GM18867 (cell line): ENCODE results near the gene MALL.
"Not testable (repeated sequence)": the region's sequence is repeated elsewhere in the genome, so short reads cannot be mapped to it uniquely, and the experiment has no call there.

Experiments used
- ATAC-seq: cut with Tn5 transposase; IDR thresholded peaks from one replicate; pipeline ENCODE4 v1.9.1; 2021; ENCODE audit warnings: mild to moderate bottlenecking, moderate library complexity; ENCODE audit not compliant: unreplicated experiment

The MALL gene

DNA sequence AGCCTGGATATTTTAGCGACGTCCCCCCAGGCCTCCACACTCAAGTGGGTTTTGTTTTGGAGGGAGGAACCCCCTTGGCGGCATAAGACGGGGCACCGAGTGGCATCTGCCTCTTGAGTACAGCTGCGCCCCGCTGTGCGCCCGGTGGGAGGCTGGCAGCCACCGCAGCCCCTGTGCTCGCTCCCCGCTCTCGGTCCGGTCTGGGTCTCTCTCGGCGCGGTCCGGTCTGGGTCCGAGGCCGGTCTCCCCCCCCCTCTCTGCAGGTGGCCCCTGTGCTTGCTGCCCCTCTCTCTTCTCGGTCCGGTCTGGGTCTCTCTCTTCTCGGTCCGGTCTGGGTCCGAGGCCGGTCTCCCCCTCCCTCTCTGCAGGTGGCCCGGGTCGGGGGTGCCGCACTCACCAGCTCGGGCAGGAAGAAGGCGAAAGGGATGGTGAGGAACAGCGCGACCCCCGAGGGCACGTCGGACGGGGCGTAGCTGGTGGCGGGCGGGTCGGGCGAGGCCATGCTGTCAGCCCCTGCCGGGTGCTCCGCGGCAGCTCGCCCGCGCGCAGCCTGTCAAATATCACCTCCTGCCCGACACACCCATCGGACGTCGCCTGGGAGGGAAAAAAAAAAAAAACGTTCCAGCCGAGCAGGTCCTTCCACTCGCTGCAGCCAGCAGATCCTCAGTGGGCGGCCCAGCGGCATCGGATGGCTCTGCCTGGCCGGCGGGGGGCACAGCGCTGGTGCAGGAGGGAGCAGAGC is at the start of gene MALL:
Gene MALL, minus strand, starts transcription at position 532 of the 742 bp plus-strand sequence. Its CDS starts 30 bp downstream, at position 502.
- no peak for ATAC-seq

DNA sequence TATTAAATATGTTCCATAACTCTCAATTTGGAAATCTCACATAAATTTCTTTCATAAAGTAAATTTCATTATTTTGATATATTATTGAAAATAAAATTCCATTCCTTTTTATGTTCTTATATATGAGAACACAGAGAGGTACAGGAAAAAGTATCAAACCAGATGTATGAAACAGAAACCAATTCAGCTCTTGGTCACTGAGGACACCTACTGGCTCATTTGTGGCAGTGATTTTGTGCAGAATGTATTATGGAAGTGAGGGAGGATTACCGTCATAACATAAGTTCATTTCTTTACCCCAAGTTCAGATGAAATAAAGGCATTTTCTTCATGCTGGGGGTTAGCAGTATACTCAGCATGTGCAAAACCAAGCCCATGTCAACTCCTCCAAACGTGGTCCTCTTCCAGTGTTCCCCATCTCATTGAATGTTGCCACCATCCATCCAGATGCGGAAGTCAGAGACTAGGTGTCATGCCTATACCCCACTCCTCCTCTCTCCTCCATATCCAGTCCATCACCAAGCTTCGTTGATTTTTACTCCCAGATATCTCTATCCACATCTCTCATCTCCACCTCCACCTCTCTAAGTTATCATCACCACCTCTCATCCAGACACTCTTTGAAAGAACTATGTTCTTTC is 41.7 kb upstream of the MALL start:
- peak; percentile 81 for ATAC-seq

DNA sequence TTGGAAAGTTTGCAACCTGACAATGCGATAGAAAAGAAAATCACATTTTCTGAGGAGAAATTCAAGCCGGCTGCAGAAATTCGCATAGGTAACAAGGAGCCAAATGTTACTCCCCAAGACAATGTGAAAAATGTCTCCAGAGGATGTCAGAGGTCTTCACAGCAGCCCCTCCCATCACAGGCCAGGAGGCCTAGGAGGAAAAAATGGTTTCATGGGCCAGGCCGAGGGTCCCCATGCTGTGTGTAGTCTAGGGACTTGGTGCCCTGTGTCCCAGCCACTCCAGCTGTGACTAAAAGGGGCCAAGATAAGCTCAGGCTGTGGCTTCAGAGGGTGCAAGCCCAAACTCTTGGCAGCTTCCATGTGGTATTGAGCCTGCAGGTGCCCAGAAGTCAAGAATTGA is 39.2 kb upstream of the MALL start:
- ATAC-seq: not testable (repeated sequence)

DNA sequence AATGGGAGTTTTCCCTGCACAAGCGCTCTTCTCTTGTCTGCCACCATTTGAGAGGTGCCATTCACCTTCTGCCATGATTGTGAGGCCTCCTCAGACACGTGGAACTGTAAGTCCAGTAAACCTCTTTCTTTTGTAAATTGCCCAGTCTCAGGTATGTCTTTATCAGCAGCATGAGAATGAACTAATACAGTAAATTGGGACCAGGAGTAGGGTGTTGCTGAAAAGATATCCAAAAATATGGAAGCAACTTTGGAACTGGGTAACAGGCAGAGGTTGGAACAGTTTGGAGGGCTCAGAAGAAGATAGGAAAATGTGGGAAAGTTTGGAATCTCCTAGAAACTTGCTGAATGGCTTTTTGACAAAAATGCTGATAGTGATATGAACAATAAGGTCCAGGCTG is 38.6 kb upstream of the MALL start:
- ATAC-seq: not testable (repeated sequence)

DNA sequence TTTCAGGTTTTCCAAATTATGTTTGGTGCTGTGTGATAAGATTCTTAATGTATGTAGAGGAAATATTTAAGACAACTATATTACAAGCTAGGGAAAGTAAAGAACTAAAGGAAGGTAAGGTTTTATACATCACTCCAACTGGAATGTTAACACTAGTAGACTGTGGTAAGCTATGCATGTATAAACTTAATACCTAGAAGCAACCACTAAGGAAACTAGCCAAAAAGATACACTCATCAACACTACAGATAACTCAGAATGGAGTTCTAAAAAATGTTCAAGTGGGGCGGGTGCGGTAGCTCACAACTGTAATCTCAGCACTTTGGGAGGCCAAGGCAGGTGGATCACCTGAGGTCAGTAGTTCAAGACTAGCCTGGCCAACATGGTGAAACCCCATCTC is 37.8 kb upstream of the MALL start:
- ATAC-seq: no peak

DNA sequence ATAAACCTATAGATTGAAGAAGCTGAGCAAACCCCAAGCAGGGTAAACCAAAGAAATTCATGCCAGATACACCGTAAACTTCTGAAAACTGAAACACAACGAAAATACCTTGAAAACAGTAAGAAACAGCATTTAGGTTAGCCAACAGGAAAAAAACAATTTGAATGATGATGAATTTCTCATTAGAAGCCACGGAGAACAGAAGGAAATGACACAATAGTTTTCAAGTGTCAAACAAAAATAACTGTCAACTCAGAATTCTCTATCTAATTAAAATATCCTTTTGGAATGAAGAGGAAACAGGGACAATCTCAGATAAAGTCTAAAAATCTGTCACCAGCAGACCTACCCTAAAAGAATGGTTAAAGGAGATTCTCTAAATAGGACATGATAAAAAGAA is 37.3 kb upstream of the MALL start:
- ATAC-seq: no peak

DNA sequence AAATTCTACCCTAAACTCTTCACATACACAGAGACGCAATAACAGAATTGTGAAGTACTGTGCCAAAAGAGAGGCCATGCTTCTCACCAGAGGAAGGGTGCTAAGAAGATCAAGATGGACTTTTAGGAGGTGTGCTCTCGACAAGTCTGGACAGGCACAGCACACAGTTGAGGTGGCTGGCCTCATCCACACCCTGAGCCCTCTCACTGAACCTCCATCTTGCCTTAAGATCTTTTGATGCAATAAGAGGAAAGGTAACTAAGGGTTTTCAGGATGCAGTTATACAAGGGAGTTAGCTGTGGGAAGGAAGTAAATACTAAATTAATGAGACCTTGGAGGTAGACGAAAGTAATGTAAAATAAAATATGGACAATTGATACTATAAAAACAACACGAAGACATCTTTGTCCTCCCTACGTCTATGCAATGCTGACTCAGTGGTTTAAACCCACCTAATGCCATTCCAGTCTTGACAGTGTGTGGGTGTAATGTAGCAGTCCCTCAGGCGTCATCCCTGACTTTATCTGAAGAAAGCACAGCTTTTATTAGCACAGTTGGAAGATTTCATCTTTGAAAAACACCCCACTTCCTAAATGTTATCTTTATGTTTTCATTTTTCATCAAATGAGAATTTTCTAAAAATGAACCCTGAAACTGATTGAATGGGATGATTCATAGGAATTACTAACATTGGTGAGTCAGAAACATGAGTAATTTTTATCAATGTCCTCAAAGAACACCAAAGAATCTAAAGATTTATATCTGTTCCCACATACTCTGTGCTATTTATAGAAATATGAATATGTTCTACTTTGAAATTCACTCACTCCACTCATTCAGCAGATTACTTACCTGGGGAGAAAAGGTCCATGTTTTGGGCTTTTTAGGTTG is 34.0 kb upstream of the MALL start:
- no peak for ATAC-seq

DNA sequence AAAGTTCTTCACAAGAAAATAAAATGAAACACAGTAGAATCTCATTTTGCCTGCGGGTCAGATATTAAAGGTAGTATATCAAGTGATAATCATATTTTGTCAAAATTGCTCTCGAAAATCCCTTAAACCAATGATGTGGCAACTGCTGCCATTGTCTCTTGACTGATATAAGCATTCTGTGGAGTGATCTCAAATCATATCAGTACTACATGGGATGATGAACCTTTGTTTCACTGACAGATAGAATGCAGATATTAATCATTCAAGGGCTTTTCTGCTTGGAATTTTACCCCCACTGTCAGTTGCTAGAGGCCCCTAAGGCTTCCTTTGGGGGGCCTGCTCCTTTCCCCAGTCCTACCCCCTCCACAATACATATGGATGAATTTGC is 31.3 kb upstream of the MALL start:
- no peak for ATAC-seq

DNA sequence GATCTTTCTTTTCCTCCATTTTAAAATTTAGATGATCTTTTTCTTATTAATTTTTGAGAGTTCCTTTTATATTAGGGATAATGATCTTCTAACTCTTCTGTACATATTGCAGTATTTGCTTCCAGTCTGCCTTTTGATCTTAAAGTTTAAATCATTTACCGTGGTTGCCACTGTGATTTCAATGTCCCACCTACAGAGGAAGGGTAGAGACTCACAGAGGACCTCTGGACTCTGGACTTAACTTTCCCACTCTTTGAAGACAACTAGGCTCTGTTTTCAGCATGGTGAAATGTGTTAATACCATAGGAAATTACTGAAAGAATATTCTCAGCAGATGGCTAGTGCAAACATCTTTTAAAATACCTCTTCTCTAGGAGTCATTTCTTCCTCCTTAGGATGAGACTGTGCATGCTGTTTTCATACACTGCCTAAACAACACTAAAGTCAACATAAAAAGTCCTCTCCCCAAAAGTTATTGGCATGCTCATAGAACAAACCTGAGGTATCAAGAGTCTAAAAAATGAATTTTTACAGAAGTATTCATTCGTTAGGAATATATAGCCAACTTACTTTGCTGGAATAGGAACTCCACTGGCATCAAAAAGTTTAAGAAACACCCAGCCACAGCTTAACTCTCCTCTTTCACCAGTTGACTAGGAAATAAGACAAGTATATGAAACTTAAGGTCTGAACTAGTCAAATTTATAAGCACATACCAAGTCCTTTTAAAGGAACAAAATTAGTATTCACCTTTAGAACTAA is 30.7 kb upstream of the MALL start:
- ATAC-seq: no peak

DNA sequence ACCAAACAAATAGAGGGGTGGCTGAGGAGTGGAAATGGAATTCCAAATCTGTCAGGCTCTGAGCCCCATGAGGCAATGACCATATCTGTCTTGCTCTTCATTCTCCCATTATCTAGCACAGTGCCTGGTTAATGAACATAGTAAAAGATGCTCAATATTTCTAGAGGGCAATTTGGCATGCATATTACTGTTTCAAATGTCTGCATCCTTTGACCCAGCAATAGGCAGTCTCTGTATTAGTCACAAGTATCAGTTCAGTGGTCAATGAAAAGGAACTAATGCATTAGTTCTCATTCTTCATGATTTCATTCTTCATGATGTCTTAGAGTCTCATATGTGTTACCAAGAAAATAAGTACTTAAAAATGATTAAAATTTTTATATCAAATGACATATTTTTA is 28.4 kb upstream of the MALL start:
- no peak for ATAC-seq

DNA sequence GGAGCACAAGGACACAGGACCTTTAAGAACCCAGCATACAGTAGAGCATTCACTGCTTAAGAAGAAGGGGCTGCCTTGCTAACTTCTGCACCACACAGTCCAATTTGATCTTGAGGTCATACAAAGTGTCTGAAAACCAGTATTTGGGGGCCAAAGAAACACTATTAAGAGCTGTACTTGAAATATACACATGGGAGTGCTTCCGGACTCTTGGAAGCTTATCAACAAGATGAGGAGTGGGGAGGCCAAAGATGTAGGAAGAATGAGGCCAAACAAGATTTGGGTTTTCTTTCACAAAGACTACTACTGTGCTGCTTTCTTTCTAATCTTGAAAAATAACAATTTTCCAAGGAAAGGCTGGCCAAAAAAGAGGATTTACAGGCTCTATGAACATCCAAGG is 24.8 kb upstream of the MALL start:
- no peak for ATAC-seq

DNA sequence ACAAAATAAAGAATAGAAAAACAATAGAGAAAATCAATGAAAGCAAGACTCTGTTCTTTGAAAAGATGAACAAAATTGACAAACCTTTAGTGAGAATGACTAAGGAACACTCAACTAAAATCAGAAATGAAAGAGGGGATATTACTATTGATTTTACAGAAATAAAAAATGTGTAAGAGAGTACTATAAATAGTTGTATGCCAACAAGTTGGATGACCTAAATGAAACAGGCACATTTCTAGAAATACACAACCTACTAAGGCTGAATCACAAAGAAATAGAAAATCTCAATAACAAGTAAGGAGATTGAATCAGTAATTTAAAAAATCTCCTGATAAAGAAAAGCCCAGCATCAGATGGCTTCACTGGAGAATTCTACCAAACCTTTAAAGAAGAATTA is 18.4 kb upstream of the MALL start:
- no peak for ATAC-seq

DNA sequence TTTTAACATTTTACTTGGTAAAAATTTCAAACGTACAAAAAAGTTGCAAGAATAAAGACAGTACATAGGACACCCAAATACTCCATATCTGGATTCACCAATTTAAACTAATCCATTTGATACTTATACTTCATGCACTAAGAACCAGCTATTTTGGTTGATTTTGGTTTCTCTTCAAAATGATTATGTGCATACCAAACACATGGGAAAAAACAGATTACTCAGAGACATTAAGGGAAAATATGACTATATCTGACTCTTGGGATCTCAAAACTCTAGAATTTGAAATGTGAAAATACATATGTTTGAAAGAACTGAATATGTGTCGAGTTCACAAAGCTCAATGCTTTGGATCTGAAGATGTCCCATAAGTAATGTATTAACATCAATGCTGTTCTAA is 15.5 kb upstream of the MALL start:
- no peak for ATAC-seq

DNA sequence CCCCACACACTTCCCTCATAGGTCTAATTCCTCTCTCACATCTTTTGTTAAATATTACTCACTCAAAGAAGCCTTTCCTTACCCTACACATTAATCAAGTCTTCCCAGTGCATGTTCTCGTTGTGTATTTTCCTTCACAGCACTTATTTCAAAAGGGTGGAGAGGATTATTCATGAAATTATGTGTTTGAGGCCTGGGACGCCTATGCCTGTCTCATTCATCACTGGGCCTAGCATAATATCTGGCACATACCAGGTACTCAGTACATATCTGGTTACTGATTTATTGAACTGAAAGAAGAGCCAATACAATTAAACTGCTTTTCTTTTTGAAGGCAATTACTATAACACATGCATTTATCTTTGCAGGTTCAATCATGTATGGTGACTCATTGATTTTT is 15.1 kb upstream of the MALL start:
- no peak for ATAC-seq

DNA sequence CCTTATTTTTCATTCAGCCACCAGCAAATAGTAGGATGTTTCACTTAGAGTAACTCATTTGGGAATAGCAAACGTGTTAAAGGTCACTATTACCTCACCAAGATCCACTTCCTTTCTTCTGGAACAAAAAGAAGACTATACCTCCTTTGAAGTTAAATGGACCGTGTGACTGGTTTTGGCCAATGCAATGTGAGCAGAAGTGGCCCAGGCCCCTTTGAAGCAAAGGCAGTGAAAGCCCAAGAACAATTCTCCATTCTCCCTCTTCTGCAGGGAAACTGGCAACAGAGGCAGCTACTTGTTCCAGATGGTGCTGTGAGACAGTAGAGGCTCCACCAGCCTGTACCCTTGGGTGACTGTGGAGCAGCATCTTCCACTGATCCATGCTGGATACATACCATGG is 11.3 kb upstream of the MALL start:
- ATAC-seq: no peak

DNA sequence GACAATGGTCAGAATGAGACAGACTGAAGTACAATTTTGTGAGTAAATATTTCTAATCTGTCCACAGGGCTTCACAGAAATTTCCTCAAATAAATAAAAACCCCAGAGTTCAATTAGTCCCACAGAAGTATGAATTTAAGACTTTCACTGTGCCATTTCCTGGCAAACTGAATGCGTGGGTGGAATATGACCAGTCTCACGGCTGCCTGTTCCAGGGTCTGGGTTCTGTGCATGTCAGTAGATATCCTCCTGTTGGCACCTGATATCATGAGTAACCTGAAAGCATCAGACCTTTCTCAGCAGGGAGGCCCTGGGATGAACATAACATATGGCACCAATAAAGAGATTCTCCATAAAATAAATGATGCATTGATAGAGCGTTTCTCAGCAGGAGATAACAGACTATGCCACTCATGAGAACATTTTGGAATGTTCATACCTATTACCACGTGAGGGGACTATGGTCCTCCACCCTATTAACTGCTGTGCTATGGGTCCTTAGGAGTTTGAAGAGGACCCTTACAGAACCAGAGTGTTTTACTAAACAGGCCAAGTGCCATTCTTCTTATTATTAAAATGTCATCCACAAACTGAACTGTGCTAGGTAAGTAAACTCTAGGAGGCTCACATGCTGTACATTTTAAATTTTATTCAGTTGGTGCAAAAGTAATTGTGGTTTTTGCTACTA is 10.6 kb upstream of the MALL start:
- no peak for ATAC-seq

DNA sequence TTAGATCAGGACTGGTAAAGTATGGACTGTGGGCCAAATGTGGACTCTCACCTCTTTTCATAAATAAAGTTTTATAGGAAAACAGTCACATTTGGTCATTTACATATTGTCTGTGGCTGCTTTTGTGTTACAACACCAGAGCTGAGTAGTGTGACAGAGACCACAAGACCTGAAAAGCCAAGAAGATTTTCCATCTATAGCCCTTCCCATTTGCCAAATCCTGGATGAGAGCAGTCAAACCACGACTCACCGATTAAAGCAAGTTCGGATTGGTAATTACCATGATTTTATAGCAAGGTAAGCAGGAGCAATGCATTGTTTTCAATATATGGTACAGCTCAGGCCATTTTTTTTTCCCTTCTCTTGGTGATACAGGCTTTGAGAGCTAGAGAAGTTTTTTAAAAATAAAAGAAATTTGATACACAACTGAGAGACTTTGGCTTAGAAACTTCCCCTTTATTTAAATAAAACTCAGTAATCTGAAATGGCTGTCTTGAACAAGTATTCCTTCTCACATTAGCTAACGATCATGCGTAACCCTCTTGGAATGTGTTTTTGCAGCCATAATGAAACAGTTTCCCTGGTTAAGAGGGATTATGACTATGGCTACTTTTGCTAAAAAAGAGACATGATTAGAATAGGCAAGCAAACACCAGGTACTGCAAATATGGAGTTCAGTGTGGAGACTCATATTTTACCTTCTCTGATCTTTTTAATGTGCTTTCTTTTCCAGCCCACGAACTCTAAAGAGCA is 9.5 kb upstream of the MALL start:
- no peak for ATAC-seq

DNA sequence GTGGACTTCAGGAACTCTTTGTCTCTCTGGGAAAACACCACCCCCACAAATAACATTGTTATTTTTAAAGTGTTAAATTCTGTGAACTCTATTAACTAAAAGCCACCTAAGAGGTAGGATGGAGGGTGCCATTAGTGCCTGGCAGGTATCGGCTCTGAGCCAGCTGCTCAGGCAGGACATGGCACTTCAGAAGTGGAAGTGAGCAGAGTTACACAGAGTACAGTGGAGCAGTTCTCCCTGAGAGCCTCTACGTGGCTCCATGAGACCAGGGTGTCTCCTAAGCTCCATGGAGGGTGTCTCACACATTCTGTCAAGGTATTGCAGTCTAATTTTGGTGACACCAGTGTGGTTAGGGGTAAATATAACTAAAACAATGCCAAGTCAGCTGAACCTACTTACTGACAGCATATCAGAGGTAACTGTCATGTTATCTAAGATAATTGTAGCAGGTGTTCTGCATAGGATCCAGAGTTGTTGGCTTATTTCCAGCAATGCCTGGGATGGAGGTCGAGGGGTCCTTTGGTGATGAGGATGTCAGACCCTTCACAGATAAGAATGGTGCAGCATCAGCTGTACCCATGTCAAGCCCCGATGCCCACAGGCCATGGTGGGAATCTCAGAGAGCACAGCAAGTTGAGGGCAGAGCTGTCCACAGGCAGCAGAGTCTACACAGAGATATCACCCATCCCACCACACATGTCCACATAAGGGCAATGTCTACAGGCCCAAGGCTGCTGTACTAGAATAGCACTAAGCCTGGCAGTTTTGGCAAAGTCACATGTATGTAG is 8.6 kb upstream of the MALL start:
- no peak for ATAC-seq

DNA sequence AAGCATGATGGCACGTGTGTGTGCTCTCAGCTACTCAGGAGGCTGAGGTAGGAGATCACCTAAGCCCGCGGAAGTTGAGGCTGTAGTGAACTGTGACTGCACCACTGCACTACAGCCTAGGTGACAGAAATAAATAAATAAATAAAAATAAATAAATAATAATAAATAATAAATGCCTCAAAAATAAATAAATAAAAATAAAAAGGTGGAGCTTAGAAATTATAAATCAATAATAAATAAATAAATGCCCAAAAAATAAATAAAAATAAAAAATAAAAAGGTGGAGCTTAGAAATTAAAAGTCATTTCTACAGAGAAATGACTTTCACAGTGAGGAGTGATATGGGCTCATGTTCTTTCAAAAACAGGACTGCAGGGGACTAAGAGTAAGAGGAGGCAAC is 6.0 kb upstream of the MALL start:
- no peak for ATAC-seq
